Epithelial cell of esophagus (primary cell): ENCODE results near the gene GRM4.
"Not testable (repeated sequence)": the region's sequence is repeated elsewhere in the genome, so short reads cannot be mapped to it uniquely, and the experiment has no call there.

ENCODE experiments used
- DNase-seq: peaks from one replicate; pipeline ENCODE4 v3.0.0; 2010; ENCODE audit warnings: low read depth
- H3K4me3 ChIP-seq: 2 replicates; pipeline ENCODE4 v1.5.1; 2011; ENCODE audit warnings: mild to moderate bottlenecking, low read length, control low read depth
- TF ChIP-seq, protein P1 (sequence below): IDR thresholded peaks from 2 replicates; pipeline ENCODE4 v1.5.1; 2011; ENCODE audit warnings: low read depth, mild to moderate bottlenecking, low read length, control low read depth, inconsistent platforms; ENCODE audit not compliant: insufficient read depth; ENCODE audit errors: missing control alignments

GRM4 gene

DNA sequence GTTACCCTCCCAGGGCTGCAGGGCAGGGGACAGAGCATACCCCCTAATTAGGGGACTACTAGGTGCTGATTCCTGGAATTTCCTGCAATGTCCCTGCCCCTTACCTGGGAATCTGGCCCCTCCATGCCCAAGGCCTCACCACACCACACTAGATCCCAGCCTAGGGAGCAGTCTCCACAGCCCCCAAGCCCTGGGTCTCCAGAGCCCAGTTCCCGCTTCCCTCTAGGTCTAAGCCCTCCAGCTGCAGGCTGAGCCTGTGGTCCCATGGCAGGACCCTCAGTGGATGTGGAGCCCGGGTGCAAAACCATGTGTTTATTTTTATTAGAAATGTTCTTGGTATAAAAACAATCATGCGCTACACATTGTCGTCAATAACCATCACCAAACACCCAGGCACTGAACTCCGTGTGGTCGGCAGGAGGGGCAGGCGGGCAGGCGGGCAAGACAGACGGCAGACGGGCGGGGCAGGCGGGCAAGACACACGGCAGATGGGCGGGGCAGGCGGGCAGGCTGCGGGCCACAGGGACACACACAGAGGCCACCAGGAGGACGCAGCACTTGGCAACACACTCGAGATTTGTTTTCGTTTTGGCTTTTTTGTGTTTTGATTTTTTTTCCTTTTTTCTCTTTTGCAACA, 124.2 kb downstream of the GRM4 start:
- TF ChIP-seq, protein P1, sequence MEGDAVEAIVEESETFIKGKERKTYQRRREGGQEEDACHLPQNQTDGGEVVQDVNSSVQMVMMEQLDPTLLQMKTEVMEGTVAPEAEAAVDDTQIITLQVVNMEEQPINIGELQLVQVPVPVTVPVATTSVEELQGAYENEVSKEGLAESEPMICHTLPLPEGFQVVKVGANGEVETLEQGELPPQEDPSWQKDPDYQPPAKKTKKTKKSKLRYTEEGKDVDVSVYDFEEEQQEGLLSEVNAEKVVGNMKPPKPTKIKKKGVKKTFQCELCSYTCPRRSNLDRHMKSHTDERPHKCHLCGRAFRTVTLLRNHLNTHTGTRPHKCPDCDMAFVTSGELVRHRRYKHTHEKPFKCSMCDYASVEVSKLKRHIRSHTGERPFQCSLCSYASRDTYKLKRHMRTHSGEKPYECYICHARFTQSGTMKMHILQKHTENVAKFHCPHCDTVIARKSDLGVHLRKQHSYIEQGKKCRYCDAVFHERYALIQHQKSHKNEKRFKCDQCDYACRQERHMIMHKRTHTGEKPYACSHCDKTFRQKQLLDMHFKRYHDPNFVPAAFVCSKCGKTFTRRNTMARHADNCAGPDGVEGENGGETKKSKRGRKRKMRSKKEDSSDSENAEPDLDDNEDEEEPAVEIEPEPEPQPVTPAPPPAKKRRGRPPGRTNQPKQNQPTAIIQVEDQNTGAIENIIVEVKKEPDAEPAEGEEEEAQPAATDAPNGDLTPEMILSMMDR: no peak
- no peak overlapping the region for H3K4me3 ChIP-seq
- no peak for DNase-seq

- TF ChIP-seq, protein P1: no peak
- DNase-seq: no peak
Observed at GRCh38 chr6:34020807-34021553, 124.9 kb downstream of the GRM4 start.

GRCh38 chr6:34020278-34020677, 125.6 kb downstream of the GRM4 start:
- DNase-seq: no peak
- TF ChIP-seq, protein P1: no peak
- no peak overlapping the region for H3K4me3 ChIP-seq

More at GRCh38 chr6:34020807-34021553, 124.9 kb downstream of the GRM4 start:
- H3K4me3 ChIP-seq: no peak overlapping the region

DNA sequence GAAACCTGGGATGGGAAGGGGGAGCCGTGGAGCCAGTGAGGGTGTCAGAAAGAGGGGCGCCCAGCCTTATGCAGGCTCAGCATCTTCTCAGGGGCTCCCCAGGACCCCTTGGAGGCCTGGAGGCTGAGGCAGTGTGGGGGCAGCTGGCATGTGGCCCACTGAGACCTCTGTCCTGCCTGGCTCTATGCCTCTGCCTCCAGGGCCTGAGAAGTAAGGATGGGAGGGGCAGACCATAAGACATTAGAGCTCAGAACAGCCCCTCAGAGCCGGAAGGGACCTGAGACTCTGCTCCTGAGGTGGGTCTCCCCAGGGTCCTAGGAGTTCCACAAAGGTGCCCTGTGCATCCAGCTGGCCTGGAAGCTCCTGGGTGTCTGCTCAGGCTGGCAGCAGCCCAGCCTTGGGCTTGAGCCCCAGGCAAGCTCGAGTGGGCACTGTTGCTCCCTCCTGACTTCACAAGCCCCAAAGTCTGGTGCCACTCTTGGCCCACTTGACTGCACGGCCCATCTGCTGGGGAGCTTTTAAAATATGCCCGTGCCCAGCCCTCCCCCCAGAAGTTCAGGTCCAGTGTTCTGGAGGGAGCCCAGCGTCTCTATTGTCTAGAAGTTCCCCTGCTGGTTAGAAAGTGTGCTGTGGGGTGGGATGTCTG, 126.8 kb downstream of the GRM4 start:
- no peak for DNase-seq
- TF ChIP-seq, protein P1: no peak
- no peak overlapping the region for H3K4me3 ChIP-seq

DNA sequence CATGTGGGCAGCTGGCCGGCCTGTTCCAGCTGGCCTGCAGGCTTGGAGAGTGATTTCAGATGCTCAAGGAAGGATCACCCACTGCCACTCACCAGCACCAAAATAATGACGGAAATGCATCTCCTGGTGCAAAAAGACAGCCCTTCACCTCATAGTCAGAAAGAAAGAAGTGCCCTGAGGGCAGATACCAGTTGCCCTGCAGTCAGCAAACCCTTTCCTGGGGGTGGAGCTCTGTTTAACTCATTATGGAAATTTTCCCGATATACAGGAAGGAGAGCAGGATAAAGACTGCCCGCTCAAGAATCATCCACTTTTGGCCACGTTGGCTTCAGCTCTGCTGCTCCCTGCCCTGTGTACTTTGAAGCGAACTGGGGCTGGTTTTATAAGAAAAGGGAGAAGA, 127.9 kb downstream of the GRM4 start:
- no peak overlapping the region for H3K4me3 ChIP-seq
- no peak for DNase-seq
- TF ChIP-seq, protein P1: no peak

DNA sequence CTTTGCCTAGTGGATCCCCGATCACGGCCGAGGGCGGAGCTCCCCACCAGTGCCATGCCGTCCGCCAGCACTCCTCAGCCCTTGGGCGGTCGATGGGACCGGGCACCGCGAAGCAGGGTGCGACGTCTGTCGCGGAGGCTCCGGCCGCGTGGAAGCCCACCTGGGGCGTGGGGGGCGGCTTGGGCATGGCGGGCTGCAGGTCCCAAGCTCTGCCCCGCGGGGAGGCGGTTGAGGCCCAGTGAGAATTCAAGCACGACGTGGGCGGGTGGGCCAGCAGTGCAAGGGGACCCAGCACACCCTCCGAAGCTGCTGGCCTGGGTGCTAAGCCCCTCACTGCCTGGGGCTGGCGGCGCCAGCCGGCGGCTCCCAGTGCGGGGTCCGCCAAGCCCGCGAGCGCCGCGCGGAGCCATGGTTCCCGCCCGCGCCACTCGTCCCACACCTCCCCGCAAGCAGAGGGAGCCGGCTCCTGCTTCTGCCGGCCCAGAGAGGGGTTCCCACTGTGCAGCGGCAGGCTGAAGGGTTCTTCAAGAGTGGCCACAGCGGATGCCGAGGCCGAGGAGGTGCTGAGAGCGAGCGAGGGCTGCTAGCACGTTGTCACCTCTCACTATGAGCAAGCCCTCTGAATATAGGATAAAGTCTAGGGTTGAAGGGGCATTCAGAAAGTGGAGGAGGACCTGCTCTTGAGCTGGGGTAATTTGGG, 128.6 kb downstream of the GRM4 start:
- no peak for DNase-seq
- no peak overlapping the region for H3K4me3 ChIP-seq

GRCh38 chr6:34016573-34016972, 129.3 kb downstream of the GRM4 start:
- DNase-seq, H3K4me3 ChIP-seq: not testable (repeated sequence)

More for the DNA sequence above, 128.6 kb downstream of the GRM4 start:
- TF ChIP-seq, protein P1: no peak
